IMR-90 (cell line): ENCODE measurements around the gene ARL8B. TPM values are rescaled to one million over a fixed set of nuclear protein-coding genes. Genes with fewer than 3 reads are reported as not detected.

Experiments used
- ATAC-seq: fragments of 200-7000 bp; cut with Tn5 transposase; 2 replicates; pipeline ENCODE4 v1.9.1; 2020; ENCODE audit warnings: low read depth, mild to moderate bottlenecking, moderate library complexity
- BruUV-seq: library from RNA; stranded (reverse); fragments of 400-500 nt; replicated peaks from 2 replicates; lab custom pipeline; 2021; lab: Mats Ljungman, UMichigan
- CTCF ChIA-PET: fragments of 300-600 bp; formaldehyde crosslinking; extraction: SDS; loops from one replicate; lab custom pipeline; 2021; ENCODE audit warnings: antibody characterized with exemption; lab: Yijun Ruan, JAX
- POLR2A ChIA-PET: fragments of 300-600 bp; sonication (Branson Sonifier 250); formaldehyde crosslinking; loops from one replicate; lab custom pipeline; 2022; ENCODE audit warnings: antibody characterized with exemption; ENCODE audit not compliant: unreplicated experiment; lab: Charles Lee
- DNase-seq: peaks from one replicate; pipeline ENCODE4 v3.0.0; 2013
- H2AFZ ChIP-seq: replicated peaks from 2 replicates; pipeline ENCODE3; 2013; ENCODE audit warnings: low read length, mild to moderate bottlenecking; ENCODE audit not compliant: poor library complexity
- H2AK5ac ChIP-seq: 2 replicates; pipeline ENCODE4 v1.6.1; 2013; ENCODE audit warnings: low read depth, low read length, inconsistent platforms
- H2AK9ac ChIP-seq: replicated peaks from 2 replicates; pipeline ENCODE3; 2013; ENCODE audit warnings: mild to moderate bottlenecking, low read depth, low read length, moderate library complexity; ENCODE audit not compliant: poor library complexity
- H2BK120ac ChIP-seq: 2 replicates; pipeline ENCODE4 v1.6.1; 2013; ENCODE audit warnings: low read depth, low read length, inconsistent platforms
- H2BK15ac ChIP-seq: 3 replicates; pipeline ENCODE4 v1.6.1; 2013; ENCODE audit warnings: low read depth, low read length, inconsistent platforms
- H2BK20ac ChIP-seq: 2 replicates; pipeline ENCODE4 v1.6.1; 2013; ENCODE audit warnings: low read depth, mild to moderate bottlenecking, inconsistent platforms, low read length, moderate library complexity
- H2BK5ac ChIP-seq: 2 replicates; pipeline ENCODE4 v1.6.1; 2013; ENCODE audit warnings: mild to moderate bottlenecking, low read depth, low read length, inconsistent platforms; ENCODE audit not compliant: poor library complexity, severe bottlenecking
- H3K14ac ChIP-seq: replicated peaks from 2 replicates; pipeline ENCODE4 v1.6.1; 2013; ENCODE audit warnings: low read depth, low read length, inconsistent platforms
- H3K18ac ChIP-seq: 2 replicates; pipeline ENCODE4 v1.6.1; 2013; ENCODE audit warnings: low read depth, low read length, control low read depth
- H3K23ac ChIP-seq: 2 replicates; pipeline ENCODE4 v1.6.1; 2013; ENCODE audit warnings: low read depth, low read length, inconsistent platforms
- H3K27ac ChIP-seq: 2 replicates; pipeline ENCODE4 v1.5.1; 2013; ENCODE audit warnings: mild to moderate bottlenecking, control low read depth, low read length; ENCODE audit not compliant: insufficient read depth
- H3K27me3 ChIP-seq: 2 replicates; pipeline ENCODE4 v1.6.1; 2013; ENCODE audit warnings: low read length; ENCODE audit not compliant: control insufficient read depth, insufficient read depth
- H3K36me3 ChIP-seq: 2 replicates; pipeline ENCODE4 v1.6.1; 2013; ENCODE audit warnings: low read length, mixed read lengths; ENCODE audit not compliant: control insufficient read depth, insufficient read depth
- H3K4ac ChIP-seq: 2 replicates; pipeline ENCODE4 v1.6.1; 2013; ENCODE audit warnings: low read depth, low read length, inconsistent platforms
- H3K4me1 ChIP-seq: 2 replicates; pipeline ENCODE4 v1.6.1; 2013; ENCODE audit warnings: low read length, mixed read lengths; ENCODE audit not compliant: control insufficient read depth, insufficient read depth
- H3K4me2 ChIP-seq: 2 replicates; pipeline ENCODE4 v1.6.1; 2013; ENCODE audit warnings: low read depth, mild to moderate bottlenecking, control low read depth, low read length, moderate library complexity
- H3K4me3 ChIP-seq: 2 replicates; pipeline ENCODE4 v1.5.1; 2013; ENCODE audit warnings: low read depth, mild to moderate bottlenecking, control low read depth, low read length, moderate library complexity; ENCODE audit not compliant: insufficient read depth
- H3K56ac ChIP-seq: 2 replicates; pipeline ENCODE4 v1.6.1; 2013; ENCODE audit warnings: low read length, inconsistent platforms; ENCODE audit not compliant: insufficient read depth; ENCODE audit errors: extremely low read depth
- H3K79me1 ChIP-seq, 2 experiments: 2 replicates each; pipeline ENCODE4 v1.6.1; 2013; ENCODE audit warnings: low read length in 2 of 2, inconsistent platforms in 1 of 2, low read depth in 1 of 2
- H3K9ac ChIP-seq: 2 replicates; pipeline ENCODE4 v1.6.1; 2013; ENCODE audit warnings: low read depth, low read length, control low read depth
- H3K9me1 ChIP-seq: 2 replicates; pipeline ENCODE4 v1.6.1; 2013; ENCODE audit warnings: low read length, inconsistent platforms; ENCODE audit not compliant: insufficient read depth
- H3K9me3 ChIP-seq: 2 replicates; pipeline ENCODE4 v1.6.1; 2013; ENCODE audit warnings: low read length; ENCODE audit not compliant: control insufficient read depth, insufficient read depth
- H4K20me1 ChIP-seq: 2 replicates; pipeline ENCODE4 v1.6.1; 2013; ENCODE audit warnings: low read length, inconsistent platforms; ENCODE audit not compliant: insufficient read depth
- H4K5ac ChIP-seq: 2 replicates; pipeline ENCODE4 v1.6.1; 2013; ENCODE audit warnings: mild to moderate bottlenecking, low read depth, low read length, control low read depth
- H4K8ac ChIP-seq, 2 experiments: 2 replicates each; pipeline ENCODE4 v1.6.1; 2013; ENCODE audit warnings: low read depth in 2 of 2, low read length in 2 of 2, control low read depth in 1 of 2, inconsistent platforms in 1 of 2
- H4K91ac ChIP-seq: 2 replicates; pipeline ENCODE4 v1.6.1; 2013; ENCODE audit warnings: low read depth, low read length, inconsistent platforms; ENCODE audit not compliant: insufficient read depth
- BHLHE40 ChIP-seq: fragments of 150-350 bp; IDR thresholded peaks from 2 replicates; pipeline ENCODE4 v1.6.1; 2016; ENCODE audit warnings: mild to moderate bottlenecking, low read depth, low read length
- CEBPB ChIP-seq: IDR thresholded peaks from 2 replicates; pipeline ENCODE4 v1.6.1; 2012; ENCODE audit warnings: low read depth, low read length, improper control_type of control experiment
- CHD1 ChIP-seq: IDR thresholded peaks from 2 replicates; pipeline ENCODE4 v1.6.1; 2012; ENCODE audit warnings: low read depth, low read length, improper control_type of control experiment
- FOS ChIP-seq: fragments of 150-350 bp; IDR thresholded peaks from 2 replicates; pipeline ENCODE4 v1.6.1; 2016; ENCODE audit warnings: low read depth, low read length
- MAFK ChIP-seq: IDR thresholded peaks from 2 replicates; pipeline ENCODE4 v1.6.1; 2012; ENCODE audit warnings: low read depth, low read length, improper control_type of control experiment
- MAZ ChIP-seq: IDR thresholded peaks from 2 replicates; pipeline ENCODE4 v1.6.1; 2012; ENCODE audit warnings: low read depth, mild to moderate bottlenecking, low read length, improper control_type of control experiment, moderate library complexity, borderline replicate concordance
- MXI1 ChIP-seq: IDR thresholded peaks from 2 replicates; pipeline ENCODE4 v1.6.1; 2012; ENCODE audit warnings: low read depth, mild to moderate bottlenecking, low read length, moderate library complexity, borderline replicate concordance
- NFE2L2 ChIP-seq: fragments of 150-350 bp; IDR thresholded peaks from 2 replicates; pipeline ENCODE4 v1.6.1; 2016; ENCODE audit warnings: low read depth, mild to moderate bottlenecking, low read length
- POLR2A ChIP-seq: IDR thresholded peaks from 2 replicates; pipeline ENCODE4 v1.6.1; 2012; ENCODE audit warnings: mild to moderate bottlenecking, low read depth, low read length
- RAD21 ChIP-seq: IDR thresholded peaks from 2 replicates; pipeline ENCODE4 v1.6.1; 2012; ENCODE audit warnings: low read length, improper control_type of control experiment
- RCOR1 ChIP-seq: IDR thresholded peaks from 2 replicates; pipeline ENCODE4 v1.6.1; 2012; ENCODE audit warnings: mild to moderate bottlenecking, low read length, improper control_type of control experiment; ENCODE audit not compliant: insufficient replicate concordance
- RFX5 ChIP-seq: IDR thresholded peaks from 2 replicates; pipeline ENCODE4 v1.8.0; 2012; ENCODE audit warnings: low read depth, mild to moderate bottlenecking, low read length, moderate library complexity
- SMC3 ChIP-seq: fragments of 150-350 bp; IDR thresholded peaks from 2 replicates; pipeline ENCODE4 v1.6.1; 2016; ENCODE audit warnings: low read depth, mild to moderate bottlenecking, antibody characterized with exemption, low read length, moderate library complexity
- WGBS, 2 experiments: methylation state at CpG; one replicate each; pipeline versions ENCODE4 v1.1.5 to v1.1.7; 2013; ENCODE audit warnings: missing lambda C conversion rate in 2 of 2; ENCODE audit not compliant: insufficient read length in 1 of 2; ENCODE audit errors: extremely low coverage in 2 of 2; 5-methylcytosine and 5-hydroxymethylcytosine counted together
- dilution Hi-C: fragments of 300-500 bp; cut with HindIII; formaldehyde crosslinking; loops from one replicate; pipeline ENCODE4 v1.14.3; 2018; ENCODE audit warnings: low sequenced_read_pairs; ENCODE audit not compliant: unreplicated experiment
- in situ Hi-C: fragments of 300-500 bp; cut with MboI; formaldehyde crosslinking; loops from 3 replicates; pipeline ENCODE4 v1.14.3; 2019; ENCODE audit warnings: low sequenced_read_pairs, inconsistent platforms, mixed read lengths
- intact Hi-C: fragments of 100-400 bp; cut with micrococcal nuclease; formaldehyde crosslinking; loops from 2 replicates; pipeline ENCODE4 v1.10.0; 2022
- polyA plus RNA-seq, 3 experiments: library from polyadenylated mRNA; depleted of rRNA; stranded (reverse); fragments of >200 nt; gene quantifications; 2 replicates each; pipeline ENCODE4 v1.2.3, GENCODE V29; 2012; ENCODE audit warnings: low replicate concordance in 1 of 3
- total RNA-seq: library from RNA; depleted of rRNA; stranded (reverse); fragments of >200 nt; gene quantifications from 2 replicates; pipeline ENCODE4 v1.2.3, GENCODE V29; 2012
- TF ChIP-seq, protein P1 (sequence below): conservative IDR thresholded peaks from 2 replicates; pipeline ENCODE4 v1.5.1; 2012; ENCODE audit warnings: mild to moderate bottlenecking, low read depth, low read length, improper control_type of control experiment
- TF ChIP-seq, protein P2 (sequence below): fragments of 150-350 bp; IDR thresholded peaks from 2 replicates; pipeline ENCODE4 v1.6.1; 2016; ENCODE audit warnings: low read depth, mild to moderate bottlenecking, low read length, moderate library complexity, borderline replicate concordance
- TF ChIP-seq, protein P3 (sequence below): fragments of 150-350 bp; IDR thresholded peaks from 2 replicates; pipeline ENCODE4 v1.6.1; 2017; ENCODE audit warnings: mild to moderate bottlenecking, antibody characterized with exemption, low read length, low read depth

Gene ARL8B
- total and polyA plus RNA-seq, 2 of the 4 experiments (the other 2 are of a cell fraction): 32.3 to 47.0 TPM

DNA sequence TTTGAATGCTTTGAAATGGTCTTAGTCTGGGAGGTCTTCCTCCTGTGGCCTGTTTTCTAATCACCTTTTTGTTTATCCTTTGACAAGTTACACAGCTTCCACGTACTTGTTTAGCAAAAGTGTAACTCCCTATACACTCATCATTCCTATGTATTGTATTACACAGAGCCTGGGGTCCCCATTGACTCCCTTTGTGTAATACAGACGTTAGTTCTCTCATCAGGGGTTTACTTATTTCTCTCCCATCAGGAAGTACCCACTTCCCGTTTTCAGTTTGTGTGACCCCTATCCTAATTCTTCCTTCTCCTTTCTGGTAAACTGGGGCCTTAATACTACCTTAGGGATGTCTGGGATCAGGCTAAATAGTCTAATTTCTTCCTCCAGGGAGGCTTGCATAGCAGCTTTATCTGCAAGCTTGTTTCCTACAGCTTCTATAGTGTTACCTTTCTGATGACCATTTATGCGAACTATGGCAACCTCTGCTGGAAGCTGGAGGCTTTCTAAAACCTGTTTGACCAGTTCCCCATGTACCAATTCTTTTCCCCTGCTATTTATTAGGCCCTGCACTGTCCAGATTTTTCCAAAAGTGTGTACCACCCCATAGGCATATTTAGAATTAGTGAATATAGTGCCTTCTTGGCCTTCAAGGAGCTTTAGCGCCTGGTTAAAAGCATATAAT is 22.4 kb downstream of the ARL8B start:
- no TSS peak for BruUV-seq
- Histone ChIP-seq H3K36me3 (no peaks in the 10 kb centered on the region), H3K4me3 (no peak overlapping the region), H3K9me1 (no peaks in the 10 kb centered on the region; the same call in 1 of the 2 replicates), H2AFZ (no peak overlapping the region), H2BK20ac (no peak overlapping the region), H4K91ac (no peak overlapping the region), H2BK5ac (no peak overlapping the region), H2AK9ac (no peak overlapping the region), H3K9me3 (peaks cover 2% of the 10 kb centered on the region; the same call in 1 of the 2 replicates), H3K27ac (no peak overlapping the region), H3K56ac (no peak overlapping the region), H4K20me1 (peaks cover 69% of the 10 kb centered on the region), H3K4ac (no peak overlapping the region), H2AK5ac (no peak overlapping the region), H3K23ac (no peak overlapping the region), H3K27me3 (no peaks in the 10 kb centered on the region), H4K8ac (no peak overlapping the region), H3K4me1 (0 out of 2 replicates have a peak, but pooled peaks cover 2% of the 10 kb centered on the region), H3K9ac (no peak overlapping the region), H3K14ac (no peak overlapping the region), H3K79me1 (peaks cover 58 to 87% of the 10 kb centered on the region in 2 experiments), H3K4me2 (no peak overlapping the region), H3K18ac (no peak overlapping the region), H2BK120ac (no peak overlapping the region), H2BK15ac (no peak overlapping the region), H4K5ac (no peak overlapping the region)
- DNase-seq (no peak), ATAC-seq (no peak)
- WGBS, 2 experiments: 100% methylated on average over 1 of the region's 5 CpGs; no CpG with 5 or more reads in 1 of the 2 experiments
- intact Hi-C loops (no loop called here), in situ Hi-C loops (no loop called here), dilution Hi-C loops (no loop called here)
- TF ChIP-seq CEBPB: no peak
- no peak for TF ChIP-seq MXI1
- TF ChIP-seq SMC3: no peak
- no peak for TF ChIP-seq FOS
- TF ChIP-seq MAZ: no peak
- TF ChIP-seq BHLHE40: no peak
- TF ChIP-seq, protein P1, sequence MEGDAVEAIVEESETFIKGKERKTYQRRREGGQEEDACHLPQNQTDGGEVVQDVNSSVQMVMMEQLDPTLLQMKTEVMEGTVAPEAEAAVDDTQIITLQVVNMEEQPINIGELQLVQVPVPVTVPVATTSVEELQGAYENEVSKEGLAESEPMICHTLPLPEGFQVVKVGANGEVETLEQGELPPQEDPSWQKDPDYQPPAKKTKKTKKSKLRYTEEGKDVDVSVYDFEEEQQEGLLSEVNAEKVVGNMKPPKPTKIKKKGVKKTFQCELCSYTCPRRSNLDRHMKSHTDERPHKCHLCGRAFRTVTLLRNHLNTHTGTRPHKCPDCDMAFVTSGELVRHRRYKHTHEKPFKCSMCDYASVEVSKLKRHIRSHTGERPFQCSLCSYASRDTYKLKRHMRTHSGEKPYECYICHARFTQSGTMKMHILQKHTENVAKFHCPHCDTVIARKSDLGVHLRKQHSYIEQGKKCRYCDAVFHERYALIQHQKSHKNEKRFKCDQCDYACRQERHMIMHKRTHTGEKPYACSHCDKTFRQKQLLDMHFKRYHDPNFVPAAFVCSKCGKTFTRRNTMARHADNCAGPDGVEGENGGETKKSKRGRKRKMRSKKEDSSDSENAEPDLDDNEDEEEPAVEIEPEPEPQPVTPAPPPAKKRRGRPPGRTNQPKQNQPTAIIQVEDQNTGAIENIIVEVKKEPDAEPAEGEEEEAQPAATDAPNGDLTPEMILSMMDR: no peak
- TF ChIP-seq MAFK: no peak
- no peak for TF ChIP-seq RCOR1
- no peak for TF ChIP-seq NFE2L2
- TF ChIP-seq, protein P2, sequence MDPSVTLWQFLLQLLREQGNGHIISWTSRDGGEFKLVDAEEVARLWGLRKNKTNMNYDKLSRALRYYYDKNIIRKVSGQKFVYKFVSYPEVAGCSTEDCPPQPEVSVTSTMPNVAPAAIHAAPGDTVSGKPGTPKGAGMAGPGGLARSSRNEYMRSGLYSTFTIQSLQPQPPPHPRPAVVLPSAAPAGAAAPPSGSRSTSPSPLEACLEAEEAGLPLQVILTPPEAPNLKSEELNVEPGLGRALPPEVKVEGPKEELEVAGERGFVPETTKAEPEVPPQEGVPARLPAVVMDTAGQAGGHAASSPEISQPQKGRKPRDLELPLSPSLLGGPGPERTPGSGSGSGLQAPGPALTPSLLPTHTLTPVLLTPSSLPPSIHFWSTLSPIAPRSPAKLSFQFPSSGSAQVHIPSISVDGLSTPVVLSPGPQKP: no peak
- no peak for TF ChIP-seq RAD21
- TF ChIP-seq, protein P3, sequence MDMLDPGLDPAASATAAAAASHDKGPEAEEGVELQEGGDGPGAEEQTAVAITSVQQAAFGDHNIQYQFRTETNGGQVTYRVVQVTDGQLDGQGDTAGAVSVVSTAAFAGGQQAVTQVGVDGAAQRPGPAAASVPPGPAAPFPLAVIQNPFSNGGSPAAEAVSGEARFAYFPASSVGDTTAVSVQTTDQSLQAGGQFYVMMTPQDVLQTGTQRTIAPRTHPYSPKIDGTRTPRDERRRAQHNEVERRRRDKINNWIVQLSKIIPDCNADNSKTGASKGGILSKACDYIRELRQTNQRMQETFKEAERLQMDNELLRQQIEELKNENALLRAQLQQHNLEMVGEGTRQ: no peak
- TF ChIP-seq CHD1: no peak
- no peak for TF ChIP-seq RFX5
- no peak for TF ChIP-seq POLR2A
- ChIA-PET POLR2A (no interaction called here), CTCF (interaction anchor here (0.6 kb wide), 1 partner anchor 13 kb away, joined by 5 read pairs; no protein-coding TSS in a partner anchor)
